ENCODE data around the gene SECISBP2. TPM values are rescaled to one million over a fixed set of nuclear protein-coding genes. Genes with fewer than 3 reads are reported as not detected.

SECISBP2 gene
- total and polyA plus RNA-seq, 2 of the 13 experiments (the other 11 are each of a cell fraction or from before 2014, with no cell fraction given) = 32.4 to 38.0 TPM

DNA sequence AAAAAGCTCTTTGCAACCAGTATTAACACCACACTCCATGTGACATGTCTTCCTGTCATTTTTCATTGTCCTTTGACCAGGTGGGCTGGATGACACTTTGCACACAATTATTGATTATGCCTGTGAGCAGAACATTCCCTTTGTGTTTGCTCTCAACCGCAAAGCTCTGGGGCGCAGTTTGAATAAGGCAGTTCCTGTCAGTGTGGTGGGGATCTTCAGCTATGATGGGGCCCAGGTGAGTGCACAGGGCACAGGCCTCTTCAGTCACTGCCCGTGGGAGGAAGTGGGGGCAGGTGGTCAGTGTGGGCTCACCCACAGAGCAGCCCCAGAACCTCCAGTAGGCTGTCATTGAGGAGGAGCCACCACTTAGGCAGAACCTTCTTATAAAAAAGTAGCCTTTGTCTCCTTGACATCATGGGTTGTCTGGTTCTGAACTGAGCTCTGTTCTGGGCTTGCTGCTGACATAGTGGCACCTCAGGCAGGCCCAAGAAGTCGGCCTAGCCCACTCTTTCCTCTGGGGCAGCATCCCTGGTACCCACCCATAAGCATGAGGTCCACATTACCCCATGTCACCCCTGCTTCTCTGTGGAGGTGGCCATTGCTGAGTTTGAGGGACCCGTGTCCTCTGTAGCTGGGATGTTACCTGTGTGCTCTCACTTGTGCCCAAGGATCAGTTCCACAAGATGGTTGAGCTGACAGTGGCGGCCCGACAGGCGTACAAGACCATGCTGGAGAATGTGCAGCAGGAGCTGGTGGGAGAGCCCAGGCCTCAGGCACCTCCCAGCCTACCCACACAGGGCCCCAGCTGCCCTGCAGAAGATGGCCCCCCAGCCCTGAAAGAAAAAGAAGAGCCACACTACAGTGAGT is 39.3 kb downstream of the SECISBP2 start (continued):
- 0 out of 2 replicates have a peak, but pooled peaks have one; percentile 45 for TF ChIP-seq ZNF782 (CRISPR knock-in tag; IDR thresholded peaks at IDR 0.05; ENCODE audit: borderline replicate concordance)
- TF ChIP-seq ZNF703 (CRISPR knock-in tag; IDR thresholded peaks at IDR 0.05; ENCODE audit: borderline replicate concordance) = no peak
- peak; percentile 82; the same call in 1 of the 2 replicates for TF ChIP-seq ZNF646 (CRISPR knock-in tag; IDR thresholded peaks at IDR 0.05)
- TF ChIP-seq ZNF574 (CRISPR knock-in tag; IDR thresholded peaks at IDR 0.05) = peak; percentile 46
- TF ChIP-seq ZBTB2 (CRISPR knock-in tag; IDR thresholded peaks at IDR 0.05; ENCODE audit: low read depth) = no peak
- TF ChIP-seq ISL2 (CRISPR knock-in tag; IDR thresholded peaks at IDR 0.05) = peak; percentile 80; the same call in 1 of the 2 replicates
- TF ChIP-seq MBD4 (IDR thresholded peaks at IDR 0.05; ENCODE audit: borderline replicate concordance, low read length) = no peak
- peak; percentile 70; the same call in 1 of the 2 replicates for TF ChIP-seq MIER2 (CRISPR knock-in tag; IDR thresholded peaks at IDR 0.05)
- no peak for TF ChIP-seq FIP1L1 (IDR thresholded peaks at IDR 0.05; ENCODE audit: borderline replicate concordance, insufficient read depth, low read depth, low read length)
- TF ChIP-seq SALL2 (CRISPR knock-in tag; IDR thresholded peaks at IDR 0.05) = no peak
- peak; percentile 68; the same call in 1 of the 2 replicates for TF ChIP-seq BCL3 (CRISPR knock-in tag; IDR thresholded peaks at IDR 0.05)
- peak; percentile 58; the same call in 1 of the 2 replicates for TF ChIP-seq ARNT2 (CRISPR knock-in tag; IDR thresholded peaks at IDR 0.05; ENCODE audit: low read depth)
- TF ChIP-seq ZNF33A (CRISPR knock-in tag; IDR thresholded peaks at IDR 0.05; ENCODE audit: borderline replicate concordance) = 0 out of 2 replicates have a peak, but pooled peaks have one; percentile 89
- TF ChIP-seq ZFP36L2 (CRISPR knock-in tag; IDR thresholded peaks at IDR 0.05) = no peak
